K562 (cell line): ENCODE results near the gene SPAG4. TPM values are rescaled to one million over a fixed set of nuclear protein-coding genes. Genes with fewer than 3 reads are reported as not detected.
A peak's percentile ranks its signal among the peaks of the same experiment; 100 is the strongest.

Source experiments
- ATAC-seq: fragments of 200-7000 bp; cut with Tn5 transposase; 3 replicates; pipeline ENCODE4 v1.9.1; 2020; ENCODE audit warnings: moderate library complexity
- BruUV-seq: library from RNA; stranded (reverse); fragments of 400-500 nt; replicated peaks from 2 replicates; lab custom pipeline; 2021; lab: Mats Ljungman, UMichigan
- CTCF ChIA-PET: fragments of 300-600 bp; formaldehyde crosslinking; extraction: SDS; loops from one replicate; lab custom pipeline; 2021; ENCODE audit warnings: low intra/inter-chr PET ratio; lab: Yijun Ruan, JAX
- POLR2A ChIA-PET: fragments of 300-600, 350-650 bp; sonication (Branson Sonifier 250); formaldehyde crosslinking; extraction: SDS; loops from one replicate; lab custom pipeline; 2021; ENCODE audit warnings: antibody characterized with exemption, inconsistent platforms; lab: Yijun Ruan, JAX
- DNase-seq, 4 experiments: peaks; one replicate each; pipeline versions ENCODE4 v3.0.0 to v3.0.0-alpha.2; 2011 to 2018; ENCODE audit warnings: low spot score in 3 of 4, mixed read lengths in 3 of 4; ENCODE audit errors: extremely low read depth in 1 of 4
- FAIRE-seq: peaks from 2 replicates; lab custom pipeline; 2011; peaks lifted over from hg19 to GRCh38; lab: Jason Lieb, UNC
- H2AFZ ChIP-seq: 2 replicates; pipeline ENCODE4 v1.6.0; 2011; ENCODE audit warnings: low read depth, low read length, control low read depth, inconsistent platforms
- H3K27ac ChIP-seq: fragments of 200-600 bp; 3 replicates; pipeline ENCODE4 v1.8.0; 2011; ENCODE audit warnings: low read depth, mild to moderate bottlenecking, control low read depth, inconsistent platforms, low read length, moderate library complexity, mixed read lengths; ENCODE audit errors: extremely low read depth
- H3K27me3 ChIP-seq, 2 experiments: fragments of 300-600 bp in 1 of 2; 2 replicates in 1 of 2; 3 replicates in 1 of 2; pipeline versions ENCODE4 v1.6.0 to v1.8.0; 2011; ENCODE audit warnings: inconsistent platforms in 2 of 2, low read length in 2 of 2, mild to moderate bottlenecking in 1 of 2, mixed read lengths in 1 of 2, moderate library complexity in 1 of 2; ENCODE audit not compliant: control insufficient read depth in 2 of 2, insufficient read depth in 2 of 2
- H3K36me3 ChIP-seq: fragments of 300-600 bp; 3 replicates; pipeline ENCODE4 v1.8.0; 2011; ENCODE audit warnings: mild to moderate bottlenecking, low read length, inconsistent platforms; ENCODE audit not compliant: control insufficient read depth, insufficient read depth
- H3K4me1 ChIP-seq, 2 experiments: fragments of 200-600 bp in 1 of 2; replicated peaks in 1 of 2; 2 replicates in 1 of 2; 3 replicates in 1 of 2; pipeline versions ENCODE4 v1.5.1 to v1.8.0; 2011; ENCODE audit warnings: inconsistent platforms in 2 of 2, low read length in 2 of 2, mild to moderate bottlenecking in 1 of 2, mixed read lengths in 1 of 2, moderate library complexity in 1 of 2; ENCODE audit not compliant: control insufficient read depth in 2 of 2, insufficient read depth in 2 of 2
- H3K4me2 ChIP-seq: 2 replicates; pipeline ENCODE4 v1.6.1; 2011; ENCODE audit warnings: low read length, control low read depth, inconsistent platforms, mixed read lengths; ENCODE audit not compliant: insufficient read depth
- H3K4me3 ChIP-seq: fragments of 200-600 bp; sonication (generic), shearing (Covaris generic); 2 replicates; pipeline ENCODE4 v1.5.1; 2016; ENCODE audit warnings: control low read depth, inconsistent platforms
- H3K79me2 ChIP-seq: fragments of 200-600 bp; 3 replicates; pipeline ENCODE4 v1.8.0; 2011; ENCODE audit warnings: low read length, inconsistent platforms; ENCODE audit not compliant: control insufficient read depth, insufficient read depth
- H3K9ac ChIP-seq, 2 experiments: 2 replicates each; pipeline versions ENCODE4 v1.6.0 to v1.6.1; 2011; ENCODE audit warnings: low read depth in 2 of 2, low read length in 2 of 2, control low read depth in 1 of 2, inconsistent platforms in 1 of 2, mild to moderate bottlenecking in 1 of 2, mixed read lengths in 1 of 2; ENCODE audit not compliant: insufficient read depth in 1 of 2
- H3K9me1 ChIP-seq: one replicate; pipeline ENCODE4 v1.6.0; 2011; ENCODE audit warnings: inconsistent platforms, mild to moderate bottlenecking, low read length, moderate library complexity; ENCODE audit not compliant: control insufficient read depth, insufficient read depth
- H3K9me3 ChIP-seq: replicated peaks from 2 replicates; pipeline ENCODE4 v1.5.1; 2011; ENCODE audit warnings: low read depth, low read length, inconsistent platforms; ENCODE audit not compliant: control insufficient read depth, insufficient read depth
- H4K20me1 ChIP-seq: replicated peaks from 2 replicates; pipeline ENCODE4 v1.6.1; 2011; ENCODE audit warnings: low read length, inconsistent platforms, mixed read lengths; ENCODE audit not compliant: control insufficient read depth, insufficient read depth
- AFF4 ChIP-seq: sonication (generic); formaldehyde crosslinking; IDR thresholded peaks from 2 replicates; pipeline ENCODE4 v1.8.0; 2023; ENCODE audit warnings: mild to moderate bottlenecking, missing genetic modification reagents
- ID3 ChIP-seq, 2 experiments: fragments of 250-450 bp in 1 of 2; fragments of 450-650 bp in 1 of 2; sonication (Bioruptor Pico) in 1 of 2; IDR thresholded peaks; 2 replicates each; pipeline versions ENCODE4 v1.6.1 to v1.8.0; 2016 to 2021; ENCODE audit warnings: mild to moderate bottlenecking in 2 of 2, moderate library complexity in 2 of 2, missing compliant biosample characterization in 1 of 2, missing genetic modification characterization in 1 of 2
- NBN ChIP-seq: fragments of 450-650 bp; IDR thresholded peaks from 2 replicates; pipeline ENCODE4 v1.6.1; 2016; ENCODE audit warnings: low read depth, mild to moderate bottlenecking
- NFYB ChIP-seq: IDR thresholded peaks from 2 replicates; pipeline ENCODE4 v1.6.1; 2011; ENCODE audit warnings: mild to moderate bottlenecking, moderate library complexity; ENCODE audit not compliant: insufficient read length; ENCODE audit errors: extremely low read depth
- NR2C1 ChIP-seq, 2 experiments: fragments of 450-650 bp; IDR thresholded peaks; 2 replicates each; pipeline ENCODE4 v1.6.1; 2017; ENCODE audit warnings: mild to moderate bottlenecking in 2 of 2, antibody characterized with exemption in 1 of 2, inconsistent platforms in 1 of 2, missing compliant biosample characterization in 1 of 2, missing genetic modification characterization in 1 of 2
- NR2C2 ChIP-seq, 2 experiments: fragments of 200-800 bp in 1 of 2; sonication (Bioruptor generic) in 1 of 2; sonication (generic) in 1 of 2; formaldehyde crosslinking in 1 of 2; IDR thresholded peaks; 2 replicates each; pipeline versions ENCODE4 v1.6.1 to v1.8.0; 2016 to 2022; ENCODE audit warnings: mild to moderate bottlenecking in 1 of 2, missing compliant biosample characterization in 1 of 2, missing genetic modification characterization in 1 of 2, missing genetic modification reagents in 1 of 2
- RFX5 ChIP-seq: IDR thresholded peaks from 2 replicates; pipeline ENCODE4 v1.6.1; 2011; ENCODE audit warnings: low read depth, mild to moderate bottlenecking, improper control_type of control experiment, low read length
- SP2 ChIP-seq: IDR thresholded peaks from 2 replicates; pipeline ENCODE4 v1.6.1; 2011; ENCODE audit warnings: mild to moderate bottlenecking, low read depth, low read length, moderate library complexity; ENCODE audit not compliant: poor library complexity, severe bottlenecking; ENCODE audit errors: extremely low read depth
- ZNF695 ChIP-seq: fragments of 450-650 bp; formaldehyde crosslinking; IDR thresholded peaks from 2 replicates; pipeline ENCODE4 v1.4.0; 2020; ENCODE audit warnings: mild to moderate bottlenecking, moderate library complexity
- WGBS: fragments of 100-300 bp; shearing (Covaris generic); methylation state at CpG from one replicate; pipeline ENCODE4 v1.1.6; 2016; ENCODE audit warnings: low coverage, mixed read lengths; ENCODE audit not compliant: insufficient coverage; ENCODE audit errors: missing lambda C conversion rate; 5-methylcytosine and 5-hydroxymethylcytosine counted together
- in situ Hi-C: fragments of 300-500 bp; cut with MboI; formaldehyde crosslinking; loops from 4 replicates; pipeline ENCODE4 v1.15.0; 2018; ENCODE audit warnings: inconsistent platforms, mixed read lengths
- intact Hi-C: fragments of 100-400 bp; cut with micrococcal nuclease; formaldehyde crosslinking; loops from 2 replicates; pipeline ENCODE4 v1.14.2; 2022
- polyA plus RNA-seq, 8 experiments: library from polyadenylated mRNA; depleted of rRNA in 4 of 8; stranded (reverse) in 5 of 8; unstranded in 3 of 8; fragments of >200 nt; fragmentation: Nextera tagmentation in 2 of 8; fragmentation: Illumina TruSeq in 1 of 8; extraction: Ambion mirVana in 2 of 8; extraction: Trizol in 1 of 8; gene quantifications; 2 replicates each; pipeline versions ENCODE4 v1.2.1 to v1.2.3, GENCODE V29; 2011 to 2014; ENCODE audit warnings: inconsistent platforms in 1 of 8, missing spikeins in 1 of 8
- total RNA-seq, 7 experiments: library from RNA; depleted of rRNA in 6 of 7; stranded (reverse); fragments of >200 nt in 6 of 7; fragmentation: Illumina TruSeq in 2 of 7; extraction: Trizol in 2 of 7; gene quantifications; 2 replicates each; pipeline versions ENCODE4 v1.2.1 to v1.2.3, GENCODE V29; 2011 to 2021; ENCODE audit warnings: low replicate concordance in 1 of 7

Gene SPAG4
- total and polyA plus RNA-seq, 9 of the 15 experiments (the other 6 are each of a cell fraction or from before 2014, with no cell fraction given): 1.6 to 11.4 (median 4.6) TPM

- H2AFZ ChIP-seq: no peak overlapping the region
- H3K9me3 ChIP-seq: no peaks in the 10 kb centered on the region
- H3K27ac ChIP-seq: no peak overlapping the region
- TF ChIP-seq NBN (no peak), SP2 (no peak), NR2C2 (CRISPR knock-in tag; IDR thresholded peaks at IDR 0.05) (no peak), NR2C2 (tag; IDR thresholded peaks at IDR 0.05) (peak; percentile 50; the same call in 1 of the 2 replicates), RFX5 (no peak), ID3 (CRISPR knock-in tag; IDR thresholded peaks at IDR 0.05) (no peak), ID3 (tag; IDR thresholded peaks at IDR 0.05) (no peak), AFF4 (CRISPR knock-in tag) (no peak), NFYB (no peak), NR2C1 (IDR thresholded peaks at IDR 0.05) (peak; percentile 76), NR2C1 (tag; IDR thresholded peaks at IDR 0.05) (no peak; the same call in none of the 2 replicates), ZNF695 (no peak)
- TF ChIP-seq, all 486 proteins: peak for 2
- Histone ChIP-seq H3K36me3 (no peaks in the 10 kb centered on the region), H3K9me1 (no peaks in the 10 kb centered on the region), H3K4me3 (no peak overlapping the region), H3K4me1 (peaks cover 7 to 38% of the 10 kb centered on the region in 2 experiments), H3K4me2 (no peak overlapping the region), H3K9ac (no peak overlapping the region), H3K27me3 (peaks cover 0 to 14% of the 10 kb centered on the region in 2 experiments; a peak in 3 of 5 replicates), H3K79me2 (no peaks in the 10 kb centered on the region), H4K20me1 (no peaks in the 10 kb centered on the region)
- BruUV-seq: no TSS peak
- CTCF ChIA-PET: no interaction called here
- FAIRE-seq: no peak
- in situ Hi-C loops: no loop called here
- peak in 1 of 4 experiments; percentile 3 for DNase-seq
- intact Hi-C loops: loop anchor here (5.0 kb wide), 1 partner anchor 92 kb away; no protein-coding TSS in a partner anchor
- 49% methylated on average over 9 of the region's 11 CpGs for WGBS
- ATAC-seq: no peak
- POLR2A ChIA-PET: interaction anchor here (2.6 kb wide), 1 partner anchor 12 kb away, joined by 6 read pairs; the partner anchor contains the start of gene SPAG4
These were observed 11.8 kb upstream of the SPAG4 start for GRCh38 chr20:35603695-35604448.
